Aorta (tissue), 5 donors: Measurements from ENCODE around the gene SRSF1. TPM values are rescaled to one million over a fixed set of nuclear protein-coding genes. Genes with fewer than 3 reads are reported as not detected.

Experiments used
- ATAC-seq: fragments of 200-7000 bp; cut with Tn5 transposase; one replicate; pipeline ENCODE4 v1.9.1; 2022; ENCODE audit warnings: moderate library complexity; ENCODE audit not compliant: low FRiP score
- DNase-seq, 2 donors: peaks; one replicate each; pipeline ENCODE4 v3.0.0-alpha.2; 2020
- H3K27ac ChIP-seq, 2 donors: one replicate each; pipeline ENCODE4 v1.5.1; 2013; ENCODE audit warnings: low read length in 2 of 2, mild to moderate bottlenecking in 2 of 2, moderate library complexity in 2 of 2, control low read depth in 1 of 2, inconsistent platforms in 1 of 2, low read depth in 1 of 2
- H3K27me3 ChIP-seq, 2 donors: one replicate each; pipeline ENCODE4 v1.6.1; 2013; ENCODE audit warnings: control low read depth in 1 of 2, low read length in 1 of 2, mild to moderate bottlenecking in 1 of 2, moderate library complexity in 1 of 2; ENCODE audit not compliant: insufficient read depth in 2 of 2, control insufficient read depth in 1 of 2
- H3K36me3 ChIP-seq, 2 donors: one replicate each; pipeline ENCODE4 v1.6.1; 2013; ENCODE audit warnings: control low read depth in 1 of 2, low read length in 1 of 2, mild to moderate bottlenecking in 1 of 2; ENCODE audit not compliant: insufficient read depth in 2 of 2, control insufficient read depth in 1 of 2
- H3K4me1 ChIP-seq, 2 donors: one replicate each; pipeline ENCODE4 v1.6.1; 2013; ENCODE audit warnings: low read length in 2 of 2, control low read depth in 1 of 2, mild to moderate bottlenecking in 1 of 2, moderate library complexity in 1 of 2; ENCODE audit not compliant: insufficient read depth in 2 of 2, control insufficient read depth in 1 of 2
- H3K4me3 ChIP-seq, 2 donors: one replicate each; pipeline ENCODE4 v1.5.1; 2013; ENCODE audit warnings: low read length in 2 of 2, control low read depth in 1 of 2, mild to moderate bottlenecking in 1 of 2
- H3K9me3 ChIP-seq: one replicate; pipeline ENCODE4 v1.6.1; 2013; ENCODE audit warnings: mild to moderate bottlenecking, low read length; ENCODE audit not compliant: control insufficient read depth
- WGBS, 2 donors: extraction: QIAGEN DNeasy Blood & Tissue Kit; methylation state at CpG; one replicate each; pipeline ENCODE4 v1.1.7; 2013; 5-methylcytosine and 5-hydroxymethylcytosine counted together
- intact Hi-C, 2 donors: fragments of 100-400 bp; cut with DNase I; formaldehyde crosslinking; loops; one replicate each; pipeline versions ENCODE4 v1.14.2 to v1.15.0; 2022
- polyA plus RNA-seq, 2 donors: library from polyadenylated mRNA; stranded (reverse); fragments of 200-250 nt; gene quantifications; one replicate each; pipeline ENCODE4 v1.2.3, GENCODE V29; 2013
- total RNA-seq, 2 donors: library from RNA; stranded (reverse); fragmentation: NEBNext Ultra II Directional; extraction: Animal tissue kit (Norgen Biotek cat#: 25700); gene quantifications; one replicate each; pipeline ENCODE4 v1.2.1, GENCODE V29; 2021
- donor health status: healthy with polysubstance abuse.
- donor health status: Bipolar disorder and iron deficiency.
- donor health status: DM: no; HTN: no; CAD: no.
- donor health status: DM: no; HTN: no; CAD: no.
- donor health status: DM: yes; HTN: yes; CAD: no.

The SRSF1 gene
- total and polyA plus RNA-seq, 4 donors, result 84.5 to 147 (median 120) TPM

- no peaks in the 10 kb centered on the region for H3K36me3 ChIP-seq
- no peak overlapping the region for H3K4me3 ChIP-seq
- H3K27ac ChIP-seq, result no peak overlapping the region
- intact Hi-C loops, result loop anchor here in 1 of 2 donors (5.0 kb wide), 1 partner anchor 80 kb away; no protein-coding TSS in a partner anchor
- DNase-seq (peak in 1 of 2 donors; percentile 27), ATAC-seq (no peak)
- WGBS, 2 donors, result 96 to 99% methylated on average over 8 of the region's 8 CpGs
- no peaks in the 10 kb centered on the region for H3K9me3 ChIP-seq
- H3K4me1 ChIP-seq, result no peaks in the 10 kb centered on the region
- H3K27me3 ChIP-seq, result no peaks in the 10 kb centered on the region
Observed at GRCh38 chr17:57957120-57957850, 49.8 kb downstream of the SRSF1 start.

GRCh38 chr17:57956291-57957119 is 50.5 kb downstream of the SRSF1 start:
- intact Hi-C loops, result loop anchor here in 1 of 2 donors (5.0 kb wide), 1 partner anchor 79 kb away; no protein-coding TSS in a partner anchor

GRCh38 chr17:57955183-57955931 is 51.7 kb downstream of the SRSF1 start, which contains the start of gene CUEDC1:
Gene CUEDC1 (minus strand): TSS chr17:57955412. CDS start chr17:57885564, 69,848 bp downstream.
- Histone ChIP-seq H3K27ac (peak within 1 kb of the TSS; percentile 97 to 99), H3K27me3 (no peaks in the 10 kb centered on the region), H3K36me3 (no peaks in the 10 kb centered on the region), H3K4me1 (no peaks in the 10 kb centered on the region), H3K4me3 (peak within 1 kb of the TSS; percentile 92 to 94), H3K9me3 (no peaks in the 10 kb centered on the region)
- DNase-seq (peak; percentile 88 to 95), ATAC-seq (peak; percentile 83)
- WGBS, 2 donors, result 1% methylated on average over 20 to 79 of the region's 79 CpGs
- intact Hi-C loops, result loop anchor here in 1 of 2 donors (5.0 kb wide), 1 partner anchor 78 kb away; no protein-coding TSS in a partner anchor

More at GRCh38 chr17:57956291-57957119, 50.5 kb downstream of the SRSF1 start:
- H3K27ac ChIP-seq, result no peak overlapping the region
- no peaks in the 10 kb centered on the region for H3K4me1 ChIP-seq
- H3K36me3 ChIP-seq, result no peaks in the 10 kb centered on the region
- DNase-seq (peak in 1 of 2 donors; percentile 41), ATAC-seq (no peak)
- WGBS, 2 donors, result 75 to 79% methylated on average over 13 of the region's 13 CpGs
- no peak overlapping the region for H3K4me3 ChIP-seq
- no peaks in the 10 kb centered on the region for H3K27me3 ChIP-seq
- no peaks in the 10 kb centered on the region for H3K9me3 ChIP-seq

GRCh38 chr17:57954397-57955182 is 52.5 kb downstream of the SRSF1 start:
- no peaks in the 10 kb centered on the region for H3K4me1 ChIP-seq
- DNase-seq, result peak; percentile 87 to 95
- peak; percentile 80 for ATAC-seq
- peak overlapping the region; percentile 97 to 99 for H3K27ac ChIP-seq
- intact Hi-C loops, result loop anchor here (1.0 to 5.0 kb wide), 3 partner anchors 33 to 77 kb away; partner anchors contain the start of gene VEZF1 (in 2 of the 2)
- peak overlapping the region; percentile 92 to 94 for H3K4me3 ChIP-seq
- no peaks in the 10 kb centered on the region for H3K9me3 ChIP-seq
- H3K27me3 ChIP-seq, result no peaks in the 10 kb centered on the region
- WGBS, 2 donors, result 1% methylated on average over 36 to 85 of the region's 85 CpGs
- no peaks in the 10 kb centered on the region for H3K36me3 ChIP-seq

GRCh38 chr17:57953705-57954396 is 53.2 kb downstream of the SRSF1 start:
- WGBS, 2 donors, result 74% methylated on average over 13 of the region's 13 CpGs
- Histone ChIP-seq H3K27ac (peak overlapping the region in 1 of 2 donors; percentile 65), H3K9me3 (no peaks in the 10 kb centered on the region), H3K4me3 (peak overlapping the region; percentile 92 to 94), H3K27me3 (no peaks in the 10 kb centered on the region), H3K36me3 (no peaks in the 10 kb centered on the region), H3K4me1 (peaks cover 0 to 2% of the 10 kb centered on the region in 2 donors)
- intact Hi-C loops, result loop anchor here (1.0 to 5.0 kb wide), 3 partner anchors 33 to 77 kb away; partner anchors contain the start of gene VEZF1 (in 2 of the 2)
- DNase-seq, result peak in 1 of 2 donors; percentile 55
- ATAC-seq, result no peak

Other genes with a start within 250 kb of the SRSF1 start
- 10 to 100 TPM; 21.6 to 22.8 TPM for gene MRPS23, start 157.2 kb downstream of the SRSF1 start, total RNA-seq
- gene MRPS23, start 157.2 kb downstream of the SRSF1 start, polyA plus RNA-seq, result 10 to 100 TPM; 22.5 to 39.9 TPM
- gene CUEDC1, start 51.8 kb downstream of the SRSF1 start, total RNA-seq, result 10 to 100 TPM; 42.9 to 43.6 TPM
- gene CUEDC1, start 51.8 kb downstream of the SRSF1 start, polyA plus RNA-seq, result 10 to 100 TPM; 25.4 to 26.7 TPM
- gene VEZF1, start 19.0 kb downstream of the SRSF1 start, total RNA-seq, result 10 to 100 TPM; 57.3 to 59.8 TPM
- gene VEZF1, start 19.0 kb downstream of the SRSF1 start, polyA plus RNA-seq, result 10 to 100 TPM; 21.2 to 27.7 TPM
- 10 to 100 TPM; 29.3 to 35.7 TPM for gene DYNLL2, start 76.2 kb upstream of the SRSF1 start, total RNA-seq
- 10 to 100 TPM; 17.5 to 56.0 TPM for gene DYNLL2, start 76.2 kb upstream of the SRSF1 start, polyA plus RNA-seq
- gene OR4D1, start 141.1 kb upstream of the SRSF1 start, total RNA-seq, result not detected
- not detected for gene OR4D1, start 141.1 kb upstream of the SRSF1 start, polyA plus RNA-seq
- gene OR4D2, start 159.7 kb upstream of the SRSF1 start, total RNA-seq, result not detected
- not detected for gene OR4D2, start 159.7 kb upstream of the SRSF1 start, polyA plus RNA-seq
- gene EPX, start 185.5 kb upstream of the SRSF1 start, total RNA-seq, result not detected
- not detected for gene EPX, start 185.5 kb upstream of the SRSF1 start, polyA plus RNA-seq
- 10 to 100 TPM; 10.1 to 13.3 TPM for gene MKS1, start 212.0 kb upstream of the SRSF1 start, total RNA-seq
- 10 to 100 TPM in 1 of 2 donors, 1 to 10 TPM in 1; 4.3 to 13.8 TPM for gene MKS1, start 212.0 kb upstream of the SRSF1 start, polyA plus RNA-seq
- not detected for gene LPO, start 231.3 kb upstream of the SRSF1 start, total RNA-seq
- gene LPO, start 231.3 kb upstream of the SRSF1 start, polyA plus RNA-seq, result not detected